A673 (cell line): Measurements from ENCODE around the gene RGS3.

ENCODE experiments used
- CTCF ChIP-seq: fragments of 300-800, 200-600 bp; sonication (generic); conservative IDR thresholded peaks from 2 replicates; pipeline ENCODE4 v1.5.1; 2017; ENCODE audit warnings: low read depth, mild to moderate bottlenecking, antibody characterized with exemption, low read length, moderate library complexity, mixed read lengths
- EZH2 ChIP-seq: fragments of 200-600 bp; sonication (generic); IDR thresholded peaks from 2 replicates; pipeline ENCODE4 v1.6.1; 2017; ENCODE audit warnings: borderline replicate concordance, low read depth, mild to moderate bottlenecking, mixed read lengths, antibody characterized with exemption, low read length; ENCODE audit not compliant: poor library complexity, severe bottlenecking

GRCh38 chr9:113488490-113488889 is 25.0 kb downstream of the RGS3 start:
- no peak for TF ChIP-seq CTCF
- TF ChIP-seq EZH2: no peak
